ENCODE measurements around the gene ZG16.

Gene ZG16

DNA sequence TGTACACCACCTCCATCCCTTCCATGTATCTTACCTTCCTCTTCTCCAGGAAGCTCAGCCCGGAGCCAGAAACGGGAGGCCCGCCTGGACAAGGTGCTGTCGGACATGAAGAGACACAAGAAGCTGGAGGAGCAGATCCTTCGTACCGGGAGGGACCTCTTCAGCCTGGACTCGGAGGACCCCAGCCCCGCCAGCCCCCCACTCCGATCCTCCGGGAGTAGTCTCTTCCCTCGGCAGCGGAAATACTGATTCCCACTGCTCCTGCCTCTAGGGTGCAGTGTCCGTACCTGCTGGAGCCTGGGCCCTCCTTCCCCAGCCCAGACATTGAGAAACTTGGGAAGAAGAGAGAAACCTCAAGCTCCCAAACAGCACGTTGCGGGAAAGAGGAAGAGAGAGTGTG lies 41.5 kb downstream of the ZG16 start:
- no peak for FAIRE-seq
- DNase-seq (ENCODE audit: insufficient read length, low spot score): no peak

- DNase-seq (ENCODE audit: insufficient read length, low spot score) (no peak), FAIRE-seq (no peak)
Measured at GRCh38 chr16:29820271-29820701, 42.2 kb downstream of the ZG16 start, which contains the start of gene MVP. Gene MVP, plus strand, starts transcription at chr16:29820462. Its CDS starts 10,088 bp downstream, at chr16:29830550.

- FAIRE-seq (no peak), DNase-seq (ENCODE audit: insufficient read length, low spot score) (no peak)
Measured at GRCh38 chr16:29820730-29821642, 42.9 kb downstream of the ZG16 start.

DNA sequence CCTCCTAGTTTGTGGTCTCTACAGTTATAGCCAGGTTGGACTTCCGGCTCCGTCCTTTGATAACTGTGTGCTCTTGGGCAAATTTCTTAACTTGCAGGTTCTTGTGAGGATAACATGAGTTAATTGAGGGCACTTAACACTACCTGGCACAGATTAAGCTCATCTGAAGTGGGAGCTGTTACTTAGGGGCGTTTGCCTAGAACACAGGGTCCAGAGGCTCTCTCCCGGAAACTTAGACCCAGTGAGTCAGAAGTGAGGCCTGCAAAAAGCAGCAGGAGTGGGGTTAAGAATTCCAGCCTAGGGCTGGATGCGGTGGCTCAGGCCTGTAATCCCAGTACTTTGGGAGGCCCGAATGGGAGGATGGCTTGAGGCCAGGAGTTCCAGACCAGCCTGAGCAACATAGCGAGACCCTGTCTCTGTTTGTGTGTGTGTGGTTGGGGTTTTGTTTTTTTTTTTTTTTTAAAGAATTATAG lies 43.6 kb downstream of the ZG16 start:
- DNase-seq (ENCODE audit: insufficient read length, low spot score): no peak
- FAIRE-seq: no peak

DNA sequence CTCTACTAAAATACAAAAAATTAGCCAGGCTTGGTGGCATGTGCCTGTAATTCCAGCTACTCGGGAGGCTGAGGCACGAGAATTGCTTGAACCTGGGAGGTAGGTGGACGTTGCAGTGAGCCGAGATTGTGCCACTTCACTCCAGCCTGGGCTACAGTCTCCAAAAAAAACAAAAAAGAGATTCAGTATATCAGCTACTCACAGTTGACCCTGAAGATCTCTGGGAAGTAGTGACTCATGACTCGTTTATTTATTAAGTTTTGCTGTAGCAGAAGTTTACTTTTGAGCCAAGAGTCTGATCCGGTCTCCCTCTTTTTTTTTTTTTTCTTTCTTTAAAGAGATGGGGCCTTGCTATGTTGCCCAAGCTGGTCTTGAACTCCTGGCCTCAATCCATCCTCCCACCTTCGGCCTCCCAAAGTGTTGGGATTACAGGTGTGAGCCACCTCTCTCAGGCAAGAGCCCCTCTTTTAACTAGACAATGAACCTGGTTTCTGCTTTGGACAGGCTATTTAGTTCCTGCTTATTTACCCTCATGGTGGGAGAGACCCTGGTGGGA lies 46.6 kb downstream of the ZG16 start:
- no peak for DNase-seq (ENCODE audit: insufficient read length, low spot score)
- no peak for FAIRE-seq

DNA sequence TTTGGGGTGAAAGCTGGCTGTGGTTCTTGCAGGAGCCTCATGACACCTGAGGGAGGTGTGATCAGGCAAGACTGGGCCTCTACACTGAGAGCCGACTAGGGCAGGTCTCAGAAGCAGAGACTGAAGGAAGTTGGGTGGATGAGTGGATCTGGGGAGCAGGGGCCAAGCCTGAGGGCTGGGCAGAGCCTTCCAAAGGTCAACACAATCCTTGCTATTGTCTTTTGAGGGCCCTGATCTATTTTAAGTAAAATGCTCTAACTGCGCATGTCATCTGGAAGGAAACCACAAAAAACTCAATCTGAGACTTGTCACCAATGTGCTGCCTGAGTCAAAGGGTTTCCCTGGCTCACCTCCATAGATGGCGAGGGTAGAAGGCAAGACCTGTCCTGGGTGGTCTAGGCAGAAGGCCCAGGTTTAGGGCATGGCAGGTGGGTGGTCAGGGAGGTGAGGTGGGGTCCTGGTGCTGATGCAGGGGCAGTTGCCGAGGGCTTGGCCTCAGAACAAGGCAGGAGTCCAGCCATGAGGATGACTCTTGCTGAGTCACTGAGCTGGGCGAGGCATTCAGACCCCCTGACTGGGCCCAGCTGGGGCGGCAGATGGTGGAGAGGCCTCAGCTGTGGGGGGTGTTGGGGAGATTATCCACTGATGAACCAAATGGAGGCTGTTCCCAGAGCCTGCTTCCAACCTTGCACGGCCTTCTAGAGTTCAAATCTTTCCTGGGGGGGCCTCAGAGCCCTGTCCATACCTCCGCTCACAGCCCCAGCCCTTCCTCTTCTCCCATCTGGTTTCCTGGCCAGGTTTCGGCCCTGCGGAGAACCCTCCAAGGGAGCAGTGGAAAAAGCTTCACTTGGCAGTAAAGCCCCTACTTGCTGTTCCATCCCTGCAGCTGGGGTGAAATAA lies 47.3 kb downstream of the ZG16 start:
- no peak for DNase-seq (ENCODE audit: insufficient read length, low spot score)
- no peak for FAIRE-seq

DNA sequence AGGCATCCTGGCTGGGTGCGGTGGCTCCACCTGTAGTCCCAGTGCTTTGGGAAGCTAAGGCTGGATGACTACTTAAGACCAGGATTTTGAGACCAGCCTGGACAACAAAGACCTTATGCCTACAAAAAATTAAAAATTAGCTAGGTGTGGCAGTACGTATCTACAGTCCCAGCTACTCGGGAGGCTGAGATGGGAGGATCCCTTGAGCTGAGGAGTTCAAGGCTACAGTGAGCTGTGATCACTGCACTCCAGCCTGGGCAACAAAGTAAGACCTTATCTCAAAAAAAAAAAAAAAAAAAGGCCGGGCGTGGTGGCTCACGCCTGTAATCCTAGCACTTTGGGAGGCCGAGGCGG lies 48.3 kb downstream of the ZG16 start:
- DNase-seq (ENCODE audit: insufficient read length, low spot score) (no peak), FAIRE-seq (no peak)

GRCh38 chr16:29830774-29831173 lies 52.7 kb downstream of the ZG16 start:
- FAIRE-seq (no peak), DNase-seq (ENCODE audit: insufficient read length, low spot score) (no peak)

- FAIRE-seq: no peak
- DNase-seq (ENCODE audit: insufficient read length, low spot score): no peak
Measured at GRCh38 chr16:29831490-29831889, 53.4 kb downstream of the ZG16 start.

All from HTR-8/SVneo (cell line).